MM.1S (cell line): Measurements from ENCODE around the gene DHX35.

Source experiments
- DNase-seq: peaks from one replicate; pipeline ENCODE4 v3.0.0-alpha.2; 2015
- H2AFZ ChIP-seq: fragments of 300-600 bp; sonication (generic); 2 replicates; pipeline ENCODE4 v1.6.0; 2016; ENCODE audit warnings: antibody characterized with exemption, low read length
- H3F3A ChIP-seq: fragments of 300-600 bp; sonication (generic); 2 replicates; pipeline ENCODE4 v1.6.1; 2016; ENCODE audit warnings: mild to moderate bottlenecking, antibody characterized with exemption, low read length, moderate library complexity, mixed read lengths; ENCODE audit not compliant: insufficient read depth
- H3K27ac ChIP-seq: fragments of 300-600 bp; sonication (generic); 2 replicates; pipeline ENCODE4 v1.5.1; 2016; ENCODE audit warnings: mild to moderate bottlenecking, low read length
- H3K27me3 ChIP-seq: fragments of 300-600 bp; sonication (generic); replicated peaks from 2 replicates; pipeline ENCODE4 v1.6.0; 2016; ENCODE audit warnings: low read length; ENCODE audit not compliant: insufficient read depth
- H3K36me3 ChIP-seq: fragments of 300-600 bp; sonication (generic); replicated peaks from 2 replicates; pipeline ENCODE4 v1.6.1; 2016; ENCODE audit warnings: mild to moderate bottlenecking, low read length, mixed read lengths; ENCODE audit not compliant: insufficient read depth
- H3K4me1 ChIP-seq: fragments of 300-600 bp; sonication (generic); 2 replicates; pipeline ENCODE4 v1.6.1; 2016; ENCODE audit warnings: low read length, mixed read lengths
- H3K4me2 ChIP-seq: fragments of 300-600 bp; sonication (generic); 2 replicates; pipeline ENCODE4 v1.6.0; 2016; ENCODE audit warnings: low read depth, low read length
- H3K4me3 ChIP-seq: fragments of 300-600 bp; sonication (generic); 2 replicates; pipeline ENCODE4 v1.5.1; 2016; ENCODE audit warnings: low read length, mixed read lengths
- H3K79me2 ChIP-seq: fragments of 300-600 bp; sonication (generic); 2 replicates; pipeline ENCODE4 v1.6.1; 2016; ENCODE audit warnings: mixed run types, low read length, mixed read lengths
- H3K9ac ChIP-seq: fragments of 300-600 bp; sonication (generic); 2 replicates; pipeline ENCODE4 v1.6.1; 2016; ENCODE audit warnings: low read length, mixed read lengths
- H3K9me2 ChIP-seq: fragments of 300-600 bp; sonication (generic); replicated peaks from 2 replicates; pipeline ENCODE4 v1.6.1; 2016; ENCODE audit warnings: mild to moderate bottlenecking, low read length, mixed read lengths; ENCODE audit not compliant: insufficient read depth
- H3K9me3 ChIP-seq: fragments of 300-600 bp; sonication (generic); replicated peaks from 2 replicates; pipeline ENCODE4 v1.6.1; 2016; ENCODE audit warnings: mild to moderate bottlenecking, low read length, mixed read lengths; ENCODE audit not compliant: insufficient read depth
- H4K20me1 ChIP-seq: fragments of 300-600 bp; sonication (generic); 2 replicates; pipeline ENCODE4 v1.6.1; 2016; ENCODE audit warnings: mild to moderate bottlenecking, low read length, moderate library complexity, mixed read lengths; ENCODE audit not compliant: insufficient read depth
- CTCF ChIP-seq: fragments of 300-600 bp; sonication (generic); IDR thresholded peaks from 2 replicates; pipeline ENCODE4 v1.5.1; 2016; ENCODE audit warnings: antibody characterized with exemption, low read length, mixed read lengths
- EZH2 ChIP-seq: fragments of 300-600 bp; sonication (generic); optimal IDR thresholded peaks from 2 replicates; pipeline ENCODE3; 2017; ENCODE audit warnings: low read depth, mild to moderate bottlenecking, antibody characterized with exemption, low read length, mixed read lengths
- EZH2phosphoT487 ChIP-seq: fragments of 300-600 bp; sonication (generic); IDR thresholded peaks from 2 replicates; pipeline ENCODE4 v1.6.1; 2018; ENCODE audit warnings: antibody characterized with exemption, low read length

The DHX35 gene

GRCh38 chr20:38985060-38985459, 22.9 kb downstream of the DHX35 start:
- Histone ChIP-seq H3K9me2 (no peaks in the 10 kb centered on the region), H3K27ac (peak overlapping the region; percentile 21; the same call in 1 of the 2 replicates), H3K9me3 (no peaks in the 10 kb centered on the region), H3F3A (peaks cover 21% of the 10 kb centered on the region), H3K4me3 (no peak overlapping the region), H3K27me3 (no peaks in the 10 kb centered on the region), H2AFZ (no peak overlapping the region), H4K20me1 (no peaks in the 10 kb centered on the region), H3K4me1 (peaks cover 29% of the 10 kb centered on the region), H3K79me2 (peaks cover 6% of the 10 kb centered on the region; the same call in 1 of the 2 replicates), H3K9ac (no peak overlapping the region), H3K4me2 (peak overlapping the region; percentile 11; the same call in 1 of the 2 replicates), H3K36me3 (no peaks in the 10 kb centered on the region)
- TF ChIP-seq CTCF (no peak), EZH2 (no peak), EZH2phosphoT487 (no peak)
- no peak for DNase-seq

DNA sequence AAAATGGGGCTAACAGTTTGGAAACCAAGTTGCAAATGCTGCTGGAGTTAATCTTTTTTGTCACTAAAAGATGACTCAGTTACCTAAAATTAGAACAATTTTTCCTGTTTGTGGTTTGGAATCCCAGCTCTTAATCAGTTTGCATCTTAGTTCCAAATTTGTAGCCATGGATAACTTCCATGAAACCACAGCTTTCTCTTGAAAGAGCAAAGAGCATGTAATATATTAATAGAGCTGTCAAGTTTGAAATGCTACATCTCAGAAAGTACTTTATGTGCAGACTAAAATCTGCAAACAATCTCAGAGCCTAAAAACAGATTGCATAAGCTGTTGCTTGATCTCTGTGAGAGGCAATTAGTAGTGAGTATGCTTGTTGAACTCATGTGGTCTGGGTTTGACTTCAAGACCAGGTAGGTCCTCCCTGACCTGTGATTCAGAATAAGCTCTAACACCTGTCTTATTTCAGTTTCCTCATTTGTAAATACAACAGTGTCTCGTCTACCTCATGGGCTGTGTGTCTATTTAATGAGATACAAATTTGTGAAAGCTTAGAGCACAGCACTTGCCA, 23.5 kb downstream of the DHX35 start:
- DNase-seq: peak; percentile 56
- H3K79me2 ChIP-seq: peaks cover 4% of the 10 kb centered on the region; the same call in 1 of the 2 replicates
- H3K9me3 ChIP-seq: no peaks in the 10 kb centered on the region
- H3K9ac ChIP-seq: no peak overlapping the region
- TF ChIP-seq EZH2: no peak
- no peak for TF ChIP-seq CTCF
- TF ChIP-seq EZH2phosphoT487: no peak
- no peaks in the 10 kb centered on the region for H3K27me3 ChIP-seq
- no peaks in the 10 kb centered on the region for H4K20me1 ChIP-seq
- H3K36me3 ChIP-seq: no peaks in the 10 kb centered on the region
- H3K9me2 ChIP-seq: no peaks in the 10 kb centered on the region
- H3K4me2 ChIP-seq: peak overlapping the region; percentile 11; the same call in 1 of the 2 replicates
- H3K4me3 ChIP-seq: no peak overlapping the region
- peaks cover 21% of the 10 kb centered on the region for H3F3A ChIP-seq
- no peak overlapping the region for H2AFZ ChIP-seq
- peaks cover 29% of the 10 kb centered on the region for H3K4me1 ChIP-seq
- H3K27ac ChIP-seq: peak overlapping the region; percentile 21; the same call in 1 of the 2 replicates

DNA sequence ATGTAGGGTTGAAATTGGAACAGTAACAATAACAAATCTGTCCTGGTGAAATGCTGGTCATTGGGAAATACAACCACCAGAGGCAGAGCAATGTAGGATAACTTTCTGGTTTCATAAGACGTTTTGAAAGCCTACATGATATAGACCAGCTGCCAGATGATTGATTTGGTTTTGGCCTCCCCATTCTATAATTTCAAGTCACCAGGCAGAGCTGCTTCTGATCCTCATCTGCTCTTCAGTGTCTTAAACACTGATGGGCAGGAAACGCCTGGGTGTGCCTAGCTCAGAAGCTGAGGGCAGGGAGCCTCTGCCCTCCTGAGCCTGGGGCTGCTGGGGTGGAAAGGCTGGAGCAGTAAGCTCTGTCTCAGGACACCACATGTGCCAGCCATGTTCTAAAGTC, 24.5 kb downstream of the DHX35 start:
- peaks cover 21% of the 10 kb centered on the region for H3F3A ChIP-seq
- TF ChIP-seq CTCF: peak; percentile 10; the same call in 1 of the 2 replicates
- TF ChIP-seq EZH2phosphoT487: no peak
- H3K4me2 ChIP-seq: peak overlapping the region; percentile 56
- H3K9me2 ChIP-seq: no peaks in the 10 kb centered on the region
- H3K9me3 ChIP-seq: no peaks in the 10 kb centered on the region
- peak; percentile 24 for DNase-seq
- H3K27me3 ChIP-seq: no peaks in the 10 kb centered on the region
- H4K20me1 ChIP-seq: no peaks in the 10 kb centered on the region
- H3K36me3 ChIP-seq: no peaks in the 10 kb centered on the region
- peak overlapping the region; percentile 36; the same call in 1 of the 2 replicates for H3K27ac ChIP-seq
- H2AFZ ChIP-seq: no peak overlapping the region
- H3K9ac ChIP-seq: no peak overlapping the region
- peaks cover 29% of the 10 kb centered on the region for H3K4me1 ChIP-seq
- H3K79me2 ChIP-seq: no peaks in the 10 kb centered on the region
- H3K4me3 ChIP-seq: no peak overlapping the region
